Measurements from ENCODE around the gene GNG8. TPM values are rescaled to one million over a fixed set of nuclear protein-coding genes. Genes with fewer than 3 reads are reported as not detected.

Gene GNG8
- total RNA-seq, result not detected in 2 replicates

DNA sequence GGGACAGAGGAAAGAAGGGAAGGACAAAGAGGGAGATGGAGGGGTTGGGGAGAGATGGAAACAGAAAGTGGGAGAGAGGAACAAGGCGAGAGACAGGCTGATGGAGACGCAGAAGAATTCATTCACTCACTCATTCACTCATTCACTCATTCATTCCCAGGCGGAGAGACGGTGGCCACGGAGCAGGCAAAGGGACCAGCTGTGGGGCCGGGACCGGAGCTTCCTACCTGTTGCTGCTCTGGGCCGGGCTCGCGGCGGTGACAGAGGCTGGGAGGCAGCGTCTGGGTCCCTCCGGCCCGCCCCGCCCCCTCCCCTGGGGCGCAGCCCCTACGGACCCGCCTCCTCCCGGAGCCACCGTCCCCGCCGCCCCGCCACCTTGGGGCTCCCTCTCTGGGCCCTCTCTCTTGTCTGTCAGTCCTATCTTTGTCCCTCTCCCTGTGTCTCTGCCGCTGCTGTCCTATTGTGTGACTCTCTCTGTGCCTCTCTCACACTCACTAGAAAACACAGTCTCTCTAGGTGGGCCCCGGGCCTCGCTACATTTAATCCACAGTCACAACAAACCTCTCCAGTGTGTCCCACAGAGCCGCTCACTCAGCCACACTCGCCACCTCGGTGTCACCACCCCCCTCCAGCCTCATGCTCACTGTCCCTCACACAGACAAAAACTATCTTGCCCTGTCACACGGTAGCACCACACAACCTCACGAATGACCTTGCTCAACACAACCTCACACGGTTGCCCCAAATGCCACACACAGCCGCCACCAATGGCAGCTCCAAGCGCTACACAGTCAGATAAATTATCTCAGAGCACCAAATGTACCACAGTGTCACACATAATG lies at the start of gene GNG8:
Gene GNG8 (minus strand): TSS at position 283 of the 842 bp plus-strand sequence. CDS start 1,520 bp downstream, outside the sequence.

GRCh38 chr19:46661020-46661731 lies 25.2 kb upstream of the GNG8 start, which contains the start of gene DACT3:
Gene DACT3 (minus strand): TSS chr19:46661182. CDS start chr19:46661064, 118 bp downstream.

DNA sequence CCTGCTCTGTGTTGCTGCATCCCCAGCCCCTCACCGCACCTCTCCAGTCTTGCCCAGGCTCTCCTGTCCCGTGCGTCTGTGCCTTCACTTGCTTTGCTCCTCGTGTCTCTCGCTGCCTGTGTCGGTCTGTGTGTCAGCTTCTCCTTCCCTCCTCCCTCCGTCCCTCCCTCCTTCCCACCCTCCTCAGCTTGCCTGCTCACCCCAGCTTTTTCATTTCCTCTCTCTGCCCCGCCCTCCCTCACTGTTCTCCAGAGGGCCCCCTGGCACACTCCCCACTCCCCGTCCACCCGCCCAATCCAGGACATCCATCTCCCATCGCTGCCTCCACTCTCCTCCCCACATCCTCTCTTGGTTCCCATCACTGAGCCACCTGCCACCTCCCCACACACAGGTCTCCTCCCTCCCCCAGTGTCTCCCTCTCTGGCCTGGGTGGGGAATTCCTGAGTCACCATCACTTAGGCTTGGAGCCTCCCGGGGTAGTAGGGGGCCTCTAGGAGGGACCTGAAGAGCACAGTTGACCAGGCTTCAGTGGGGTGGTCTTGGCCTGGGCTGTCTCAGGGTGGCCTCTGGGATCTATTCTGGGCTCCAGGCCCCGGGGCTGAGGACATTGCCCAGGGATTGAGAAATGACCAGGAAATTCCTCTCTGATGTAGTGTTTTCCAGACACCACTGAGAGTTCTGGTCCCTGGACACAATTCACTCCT lies 10.9 kb downstream of the GNG8 start, which contains the start of gene PTGIR:
Gene PTGIR (minus strand): TSS at position 132 of the 704 bp plus-strand sequence. CDS start 864 bp downstream, outside the sequence.

GRCh38 chr19:46601318-46602224 lies 34.4 kb downstream of the GNG8 start, which contains the start of gene CALM3:
Gene CALM3 (plus strand): TSS chr19:46601330. CDS start chr19:46601435, 105 bp downstream.

Other genes with a start within 250 kb of the GNG8 start
- 13.7 and 28.7 TPM in 2 replicates for gene CCDC8, start 222.6 kb downstream of the GNG8 start, total RNA-seq
- not detected in 2 replicates for gene PNMA8C, start 207.3 kb downstream of the GNG8 start, total RNA-seq
- gene PNMA8A, start 164.6 kb downstream of the GNG8 start, total RNA-seq, result under 0.01 and 1.1 TPM in 2 replicates
- 0.22 and 0.39 TPM in 2 replicates for gene PNMA8B, start 140.3 kb downstream of the GNG8 start, total RNA-seq
- gene CALM3, start 34.9 kb downstream of the GNG8 start, total RNA-seq, result 112 and 130 TPM in 2 replicates
- 0.22 TPM in 1 of 2 replicates, not detected in the other for gene PTGIR, start 11.1 kb downstream of the GNG8 start, total RNA-seq
- gene DACT3, start 25.0 kb upstream of the GNG8 start, total RNA-seq, result 0.39 TPM in 1 of 2 replicates, not detected in the other
- gene PRKD2, start 80.9 kb upstream of the GNG8 start, total RNA-seq, result 20.4 and 21.1 TPM in 2 replicates
- 24.3 and 27.2 TPM in 2 replicates for gene FKRP, start 109.9 kb upstream of the GNG8 start, total RNA-seq
- gene STRN4, start 110.2 kb upstream of the GNG8 start, total RNA-seq, result 65.6 and 71.7 TPM in 2 replicates
- gene SLC1A5, start 152.4 kb upstream of the GNG8 start, total RNA-seq, result 148 and 369 TPM in 2 replicates
- 311 and 326 TPM in 2 replicates for gene AP2S1, start 214.6 kb upstream of the GNG8 start, total RNA-seq
- gene ARHGAP35, start 224.8 kb upstream of the GNG8 start, total RNA-seq, result 58.1 and 60.7 TPM in 2 replicates

Data from placental epithelial cell (primary cell).